NT2/D1 (cell line): ENCODE results near the gene PANK1.

Experiments used
- YY1 ChIP-seq: IDR thresholded peaks from 2 replicates; pipeline ENCODE4 v1.6.1; 2011; ENCODE audit not compliant: insufficient read length, insufficient read depth
- ZNF274 ChIP-seq: IDR thresholded peaks from 2 replicates; pipeline ENCODE4 v1.6.1; 2011; ENCODE audit warnings: mild to moderate bottlenecking, low read depth, low read length

GRCh38 chr10:89537364-89537763 is 107.7 kb downstream of the PANK1 start:
- no peak for TF ChIP-seq YY1
- TF ChIP-seq ZNF274: no peak
